Thyroid gland (tissue), 4 donors: ENCODE data around the gene EFCAB12. TPM values are rescaled to one million over a fixed set of nuclear protein-coding genes. Genes with fewer than 3 reads are reported as not detected.
A peak's percentile ranks its signal among the peaks of the same experiment; 100 is the strongest.

Experiments used
- DNase-seq, 2 donors: peaks; one replicate each; pipeline ENCODE4 v3.0.0-alpha.2; 2019
- H3K27ac ChIP-seq, 3 donors: fragments of 200-600 bp; sonication (generic); 1 replicate in 2 of 3; 2 replicates in 1 of 3; pipeline ENCODE4 v1.5.1; 2016 to 2019; ENCODE audit warnings: mild to moderate bottlenecking in 1 of 3, moderate library complexity in 1 of 3
- H3K27me3 ChIP-seq: fragments of 200-600 bp; sonication (generic); one replicate; pipeline ENCODE4 v1.5.1; 2019
- H3K36me3 ChIP-seq, 2 donors: fragments of 200-600 bp; sonication (generic); one replicate each; pipeline ENCODE4 v1.5.1; 2016 to 2019
- H3K4me1 ChIP-seq, 2 donors: fragments of 200-600 bp; sonication (generic); one replicate each; pipeline ENCODE4 v1.5.1; 2017 to 2019
- H3K4me3 ChIP-seq, 3 donors: fragments of 200-600 bp; sonication (generic); replicated peaks in 1 of 3; 1 replicate in 2 of 3; 2 replicates in 1 of 3; pipeline ENCODE4 v1.5.1; 2016; ENCODE audit warnings: mild to moderate bottlenecking in 1 of 3
- H3K9me3 ChIP-seq: fragments of 200-600 bp; sonication (generic); one replicate; pipeline ENCODE4 v1.5.1; 2017
- POLR2A ChIP-seq, 2 donors: fragments of 450-650 bp; IDR thresholded peaks; one replicate each; pipeline ENCODE4 v1.6.1; 2017; ENCODE audit warnings: antibody characterized with exemption in 2 of 2, mild to moderate bottlenecking in 2 of 2, moderate library complexity in 1 of 2
- WGBS, 2 donors: methylation state at CpG; one replicate each; pipeline ENCODE4 v1.1.5; 2017; 5-methylcytosine and 5-hydroxymethylcytosine counted together
- intact Hi-C: fragments of 100-400 bp; cut with DNase I; formaldehyde crosslinking; loops from one replicate; pipeline ENCODE4 v1.15.1; 2023
- total RNA-seq, 4 donors: library from RNA; depleted of rRNA; stranded (reverse); fragments of >200 nt; gene quantifications; one replicate each; pipeline ENCODE4 v1.2.3, GENCODE V29; 2016
- TF ChIP-seq, protein P1 (sequence below), 6 experiments: fragments of 200-600 bp in 3 of 6; fragments of 450-650 bp in 3 of 6; sonication (generic) in 3 of 6; IDR thresholded peaks; one replicate each; pipeline ENCODE4 v1.5.1; 2016 to 2019; ENCODE audit warnings: antibody characterized with exemption in 6 of 6, mild to moderate bottlenecking in 2 of 6, inconsistent platforms in 1 of 6, moderate library complexity in 1 of 6

EFCAB12 gene
- total RNA-seq, result 1 to 10 TPM in 1 of 4 donors, under 1 TPM in 3; 0.67 to 1.2 (median 0.74) TPM

GRCh38 chr3:129428376-129429079 is at the start of gene EFCAB12:
TSS of gene EFCAB12 (minus strand) at chr3:129428636. CDS start at chr3:129428488, 148 bp downstream.
- peak in 1 of 2 donors; percentile 18 for TF ChIP-seq POLR2A (IDR thresholded peaks at IDR 0.05)
- TF ChIP-seq, protein P1, sequence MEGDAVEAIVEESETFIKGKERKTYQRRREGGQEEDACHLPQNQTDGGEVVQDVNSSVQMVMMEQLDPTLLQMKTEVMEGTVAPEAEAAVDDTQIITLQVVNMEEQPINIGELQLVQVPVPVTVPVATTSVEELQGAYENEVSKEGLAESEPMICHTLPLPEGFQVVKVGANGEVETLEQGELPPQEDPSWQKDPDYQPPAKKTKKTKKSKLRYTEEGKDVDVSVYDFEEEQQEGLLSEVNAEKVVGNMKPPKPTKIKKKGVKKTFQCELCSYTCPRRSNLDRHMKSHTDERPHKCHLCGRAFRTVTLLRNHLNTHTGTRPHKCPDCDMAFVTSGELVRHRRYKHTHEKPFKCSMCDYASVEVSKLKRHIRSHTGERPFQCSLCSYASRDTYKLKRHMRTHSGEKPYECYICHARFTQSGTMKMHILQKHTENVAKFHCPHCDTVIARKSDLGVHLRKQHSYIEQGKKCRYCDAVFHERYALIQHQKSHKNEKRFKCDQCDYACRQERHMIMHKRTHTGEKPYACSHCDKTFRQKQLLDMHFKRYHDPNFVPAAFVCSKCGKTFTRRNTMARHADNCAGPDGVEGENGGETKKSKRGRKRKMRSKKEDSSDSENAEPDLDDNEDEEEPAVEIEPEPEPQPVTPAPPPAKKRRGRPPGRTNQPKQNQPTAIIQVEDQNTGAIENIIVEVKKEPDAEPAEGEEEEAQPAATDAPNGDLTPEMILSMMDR (IDR thresholded peaks at IDR 0.05), result no peak
- WGBS, 2 donors, result 3 to 7% methylated on average over 35 to 40 of the region's 42 CpGs

DNA sequence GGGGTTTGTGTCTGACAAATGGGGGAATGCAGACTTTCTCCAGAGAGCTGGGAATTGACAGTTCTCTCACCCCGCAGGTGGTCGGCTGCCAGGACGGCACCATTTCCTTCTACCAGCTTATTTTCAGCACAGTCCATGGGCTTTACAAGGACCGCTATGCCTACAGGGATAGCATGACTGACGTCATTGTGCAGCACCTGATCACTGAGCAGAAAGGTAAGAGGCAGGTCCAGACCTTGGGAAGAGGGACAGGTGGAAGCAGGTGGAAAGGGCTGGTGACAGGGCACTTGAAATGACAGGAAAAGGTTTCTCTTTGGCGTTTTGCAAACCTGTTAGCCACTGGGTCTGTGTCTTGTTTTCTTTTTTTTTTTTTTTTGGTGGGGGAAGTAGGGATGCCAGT is 48.1 kb upstream of the EFCAB12 start:
- no peaks in the 10 kb centered on the region for H3K27me3 ChIP-seq
- intact Hi-C loops, result no loop called here
- no peak overlapping the region for H3K4me3 ChIP-seq
- H3K27ac ChIP-seq, result no peak overlapping the region
- WGBS, 2 donors, result 87 to 92% methylated on average over 6 of the region's 6 CpGs
- DNase-seq, result no peak
- peaks cover 5 to 19% of the 10 kb centered on the region in 2 donors for H3K4me1 ChIP-seq
- no peak for TF ChIP-seq POLR2A (IDR thresholded peaks at IDR 0.05)
- TF ChIP-seq, protein P1 (IDR thresholded peaks at IDR 0.05), result no peak
- H3K36me3 ChIP-seq, result peaks cover 16 to 33% of the 10 kb centered on the region in 2 donors
- H3K9me3 ChIP-seq, result no peaks in the 10 kb centered on the region

More at GRCh38 chr3:129428376-129429079, at the start of gene EFCAB12:
- Histone ChIP-seq H3K27me3 (no peaks in the 10 kb centered on the region), H3K9me3 (no peaks in the 10 kb centered on the region), H3K36me3 (peaks cover 23 to 33% of the 10 kb centered on the region in 2 donors), H3K4me1 (peaks cover 4 to 19% of the 10 kb centered on the region in 2 donors), H3K4me3 (peak within 1 kb of the TSS; percentile 37 to 73 (median 54)), H3K27ac (peak within 1 kb of the TSS; percentile 7 to 53 (median 31))
- DNase-seq, result peak; percentile 96 to 97
- intact Hi-C loops, result no loop called here

DNA sequence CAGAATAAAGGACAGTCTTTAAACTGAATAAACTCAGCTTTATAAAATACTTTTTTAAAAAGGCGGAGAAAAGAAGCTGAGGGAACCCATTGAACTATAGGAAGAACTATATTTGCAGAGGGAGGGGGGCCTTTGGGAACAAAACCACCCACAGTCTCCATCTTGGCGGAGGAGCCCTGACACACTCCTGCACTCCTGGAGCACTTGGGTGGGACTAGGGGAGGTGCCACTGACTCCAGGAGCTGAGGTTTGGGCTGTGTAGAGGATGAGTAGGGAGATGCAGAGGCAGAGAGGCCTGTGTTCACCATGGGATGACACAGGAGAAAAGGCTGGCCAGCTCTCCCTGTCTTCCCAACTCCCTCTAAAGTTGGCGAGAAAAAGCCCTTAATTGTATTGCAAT is 47.4 kb upstream of the EFCAB12 start:
- no peak for DNase-seq
- H3K36me3 ChIP-seq, result peaks cover 16 to 32% of the 10 kb centered on the region in 2 donors
- TF ChIP-seq POLR2A (IDR thresholded peaks at IDR 0.05), result no peak
- TF ChIP-seq, protein P1 (IDR thresholded peaks at IDR 0.05), result no peak
- H3K9me3 ChIP-seq, result no peaks in the 10 kb centered on the region
- H3K27me3 ChIP-seq, result no peaks in the 10 kb centered on the region
- no peak overlapping the region for H3K27ac ChIP-seq
- no peak overlapping the region for H3K4me3 ChIP-seq
- peaks cover 5 to 12% of the 10 kb centered on the region in 2 donors for H3K4me1 ChIP-seq
- intact Hi-C loops, result no loop called here
- 96 to 98% methylated on average over 3 of the region's 3 CpGs for WGBS, 2 donors

GRCh38 chr3:129474984-129475804 is 46.8 kb upstream of the EFCAB12 start:
- Histone ChIP-seq H3K4me3 (no peak overlapping the region), H3K27me3 (no peaks in the 10 kb centered on the region), H3K9me3 (no peaks in the 10 kb centered on the region), H3K27ac (no peak overlapping the region), H3K4me1 (peaks cover 5 to 10% of the 10 kb centered on the region in 2 donors), H3K36me3 (peaks cover 16 to 32% of the 10 kb centered on the region in 2 donors)
- WGBS, 2 donors, result 95% methylated on average over 10 of the region's 10 CpGs
- TF ChIP-seq, protein P1 (IDR thresholded peaks at IDR 0.05), result no peak
- no peak for TF ChIP-seq POLR2A (IDR thresholded peaks at IDR 0.05)
- intact Hi-C loops, result no loop called here
- no peak for DNase-seq
